ENCODE results near the gene SKI.
"Not testable (repeated sequence)": the region's sequence is repeated elsewhere in the genome, so short reads cannot be mapped to it uniquely, and the experiment has no call there.

The SKI gene

GRCh38 chr1:2320006-2320405 lies 91.9 kb downstream of the SKI start:
- DNase-seq (ENCODE audit: low read depth in 2 of 2) = no peak

GRCh38 chr1:2320760-2321667 lies 92.9 kb downstream of the SKI start:
- no peak for DNase-seq (ENCODE audit: low read depth in 2 of 2)

- DNase-seq (ENCODE audit: low read depth in 2 of 2) = no peak
Observed at GRCh38 chr1:2322065-2322571, 94.0 kb downstream of the SKI start.

GRCh38 chr1:2322581-2323211 lies 94.6 kb downstream of the SKI start:
- no peak for DNase-seq (ENCODE audit: low read depth in 2 of 2)

- DNase-seq (ENCODE audit: low read depth in 2 of 2) = no peak
Observed at GRCh38 chr1:2323451-2323974, 95.4 kb downstream of the SKI start.

- no peak for DNase-seq (ENCODE audit: low read depth in 2 of 2)
Observed at GRCh38 chr1:2324553-2325366, 96.6 kb downstream of the SKI start.

GRCh38 chr1:2326524-2326923 lies 98.4 kb downstream of the SKI start:
- DNase-seq (ENCODE audit: low read depth in 2 of 2) = no peak

GRCh38 chr1:2327162-2327561 lies 99.0 kb downstream of the SKI start:
- DNase-seq (ENCODE audit: low read depth in 2 of 2) = not testable (repeated sequence)

GRCh38 chr1:2327841-2328240 lies 99.7 kb downstream of the SKI start:
- DNase-seq (ENCODE audit: low read depth in 2 of 2) = no peak

GRCh38 chr1:2328676-2329455 lies 100.7 kb downstream of the SKI start:
- DNase-seq (ENCODE audit: low read depth in 2 of 2) = no peak

- DNase-seq (ENCODE audit: low read depth in 2 of 2) = no peak
Observed at GRCh38 chr1:2330035-2330434, 101.9 kb downstream of the SKI start.

- no peak for DNase-seq (ENCODE audit: low read depth in 2 of 2)
Observed at GRCh38 chr1:2330519-2331199, 102.5 kb downstream of the SKI start.

- no peak for DNase-seq (ENCODE audit: low read depth in 2 of 2)
Observed at GRCh38 chr1:2331200-2331544, 103.1 kb downstream of the SKI start.

GRCh38 chr1:2331580-2331979 lies 103.5 kb downstream of the SKI start:
- DNase-seq (ENCODE audit: low read depth in 2 of 2) = not testable (repeated sequence)

GRCh38 chr1:2334366-2334765 lies 106.2 kb downstream of the SKI start:
- no peak for DNase-seq (ENCODE audit: low read depth in 2 of 2)

GRCh38 chr1:2334883-2335534 lies 106.9 kb downstream of the SKI start:
- no peak for DNase-seq (ENCODE audit: low read depth in 2 of 2)

GRCh38 chr1:2335721-2336455 lies 107.8 kb downstream of the SKI start:
- no peak for DNase-seq (ENCODE audit: low read depth in 2 of 2)

GRCh38 chr1:2336499-2336898 lies 108.4 kb downstream of the SKI start:
- no peak for DNase-seq (ENCODE audit: low read depth in 2 of 2)

GRCh38 chr1:2337081-2337480 lies 109.0 kb downstream of the SKI start:
- no peak for DNase-seq (ENCODE audit: low read depth in 2 of 2)
